Spinal cord (tissue), 10 donors: Measurements from ENCODE around the gene NFIA. TPM values are rescaled to one million over a fixed set of nuclear protein-coding genes. Genes with fewer than 3 reads are reported as not detected.
"Not testable (repeated sequence)": the region's sequence is repeated elsewhere in the genome, so short reads cannot be mapped to it uniquely, and the experiment has no call there.

Source experiments
- DNase-seq, 6 donors: peaks; one replicate each; pipeline versions ENCODE4 v3.0.0 to v3.0.0-alpha.2; 2013 to 2015; ENCODE audit warnings: low spot score in 6 of 6, low read depth in 4 of 6
- H3K27ac ChIP-seq: one replicate; pipeline ENCODE4 v1.5.1; 2013; ENCODE audit warnings: low read depth, low read length, control low read depth
- H3K27me3 ChIP-seq: one replicate; pipeline ENCODE4 v1.6.1; 2013; ENCODE audit warnings: low read length; ENCODE audit not compliant: control insufficient read depth, insufficient read depth
- H3K36me3 ChIP-seq: one replicate; pipeline ENCODE4 v1.6.1; 2013; ENCODE audit warnings: low read length; ENCODE audit not compliant: control insufficient read depth, insufficient read depth
- H3K4me1 ChIP-seq: one replicate; pipeline ENCODE4 v1.6.1; 2013; ENCODE audit warnings: low read length; ENCODE audit not compliant: control insufficient read depth, insufficient read depth
- H3K4me3 ChIP-seq: one replicate; pipeline ENCODE4 v1.5.1; 2013; ENCODE audit warnings: low read depth, low read length, control low read depth
- H3K9me3 ChIP-seq: one replicate; pipeline ENCODE4 v1.6.1; 2013; ENCODE audit warnings: low read length; ENCODE audit not compliant: control insufficient read depth, insufficient read depth
- WGBS: methylation state at CpG from one replicate; pipeline ENCODE4 v1.1.5; 2013; ENCODE audit warnings: missing lambda C conversion rate; ENCODE audit not compliant: insufficient coverage; 5-methylcytosine and 5-hydroxymethylcytosine counted together
- polyA plus RNA-seq, 2 donors: library from polyadenylated mRNA; unstranded; fragments of 120-200 nt; gene quantifications; one replicate each; pipeline ENCODE4 v1.2.1, GENCODE V29; 2013; ENCODE audit not compliant: insufficient read length in 2 of 2
- total RNA-seq, 2 donors: library from RNA; depleted of rRNA in 1 of 2; stranded (reverse); fragments of 120-200 nt in 1 of 2; fragments of >200 nt in 1 of 2; gene quantifications; one replicate each; pipeline versions ENCODE4 v1.2.3 to v1.2.4, GENCODE V29; 2013 to 2014
- donor health status: healthy.

Gene NFIA
- total and polyA plus RNA-seq, 4 donors, result 36.1 to 77.2 (median 62.5) TPM

- WGBS, result under 1% methylated on average over 30 of the region's 50 CpGs
- H3K36me3 ChIP-seq, result no peaks in the 10 kb centered on the region
- H3K27ac ChIP-seq, result peak overlapping the region; percentile 95
- no peaks in the 10 kb centered on the region for H3K9me3 ChIP-seq
- peak overlapping the region; percentile 53 for H3K4me3 ChIP-seq
- peak in 4 of 6 donors; percentile 71 to 95 (median 84) for DNase-seq
- peaks cover 30% of the 10 kb centered on the region for H3K4me1 ChIP-seq
- peaks cover 12% of the 10 kb centered on the region for H3K27me3 ChIP-seq
These were observed 25.6 kb upstream of the NFIA start for GRCh38 chr1:61056573-61057439.

- H3K4me1 ChIP-seq, result peaks cover 15% of the 10 kb centered on the region
- no peaks in the 10 kb centered on the region for H3K36me3 ChIP-seq
- H3K27me3 ChIP-seq, result peaks cover 9% of the 10 kb centered on the region
- WGBS, result no CpG with 5 or more reads among the region's 3 CpGs
- H3K27ac ChIP-seq, result no peak overlapping the region
- DNase-seq, result no peak
- H3K9me3 ChIP-seq, result no peaks in the 10 kb centered on the region
- no peak overlapping the region for H3K4me3 ChIP-seq
These were observed 23.7 kb upstream of the NFIA start for GRCh38 chr1:61058483-61059245.

GRCh38 chr1:61061601-61062000 is 20.8 kb upstream of the NFIA start:
- not testable (repeated sequence) for H3K27ac ChIP-seq, H3K9me3 ChIP-seq, H3K36me3 ChIP-seq, DNase-seq, H3K4me1 ChIP-seq, H3K27me3 ChIP-seq, H3K4me3 ChIP-seq
- WGBS, result 100% methylated on average over 3 of the region's 4 CpGs

GRCh38 chr1:61064673-61065072 is 17.7 kb upstream of the NFIA start:
- DNase-seq, result no peak
- no CpG with 5 or more reads among the region's 1 CpG for WGBS
- Histone ChIP-seq H3K27ac (no peak overlapping the region), H3K36me3 (no peaks in the 10 kb centered on the region), H3K4me1 (no peaks in the 10 kb centered on the region), H3K27me3 (no peaks in the 10 kb centered on the region), H3K9me3 (no peaks in the 10 kb centered on the region), H3K4me3 (no peak overlapping the region)

- Histone ChIP-seq H3K36me3 (no peaks in the 10 kb centered on the region), H3K27ac (no peak overlapping the region), H3K9me3 (no peaks in the 10 kb centered on the region), H3K4me3 (no peak overlapping the region), H3K27me3 (no peaks in the 10 kb centered on the region), H3K4me1 (no peaks in the 10 kb centered on the region)
- 100% methylated on average over 2 of the region's 4 CpGs for WGBS
- DNase-seq, result no peak
These were observed 14.8 kb upstream of the NFIA start for GRCh38 chr1:61067446-61068019.

- no peak overlapping the region for H3K27ac ChIP-seq
- no peaks in the 10 kb centered on the region for H3K36me3 ChIP-seq
- no peaks in the 10 kb centered on the region for H3K27me3 ChIP-seq
- H3K9me3 ChIP-seq, result no peaks in the 10 kb centered on the region
- H3K4me1 ChIP-seq, result no peaks in the 10 kb centered on the region
- DNase-seq, result no peak
- no CpG with 5 or more reads among the region's 4 CpGs for WGBS
- H3K4me3 ChIP-seq, result no peak overlapping the region
These were observed 12.3 kb upstream of the NFIA start for GRCh38 chr1:61070054-61070453.

- Histone ChIP-seq H3K4me3 (no peak overlapping the region), H3K4me1 (no peaks in the 10 kb centered on the region), H3K9me3 (no peaks in the 10 kb centered on the region), H3K27me3 (no peaks in the 10 kb centered on the region), H3K27ac (no peak overlapping the region), H3K36me3 (no peaks in the 10 kb centered on the region)
- no CpG with 5 or more reads among the region's 6 CpGs for WGBS
- no peak for DNase-seq
These were observed 10.9 kb upstream of the NFIA start for GRCh38 chr1:61071205-61072130.

GRCh38 chr1:61073871-61074270 is 8.5 kb upstream of the NFIA start:
- Histone ChIP-seq H3K4me1 (no peaks in the 10 kb centered on the region), H3K36me3 (no peaks in the 10 kb centered on the region), H3K27me3 (no peaks in the 10 kb centered on the region), H3K9me3 (no peaks in the 10 kb centered on the region), H3K27ac (no peak overlapping the region), H3K4me3 (no peak overlapping the region)
- WGBS, result 97% methylated on average over 5 of the region's 5 CpGs
- DNase-seq, result no peak

- WGBS, result 60% methylated on average over 14 of the region's 16 CpGs
- DNase-seq, H3K9me3 ChIP-seq, H3K36me3 ChIP-seq, H3K4me3 ChIP-seq, H3K27me3 ChIP-seq, H3K4me1 ChIP-seq: not testable (repeated sequence)
- peak overlapping the region; percentile 90 for H3K27ac ChIP-seq
These were observed 6.5 kb upstream of the NFIA start for GRCh38 chr1:61075833-61076232.
